Colonic mucosa (tissue), 4 donors: Measurements from ENCODE around the gene SRCIN1. TPM values are rescaled to one million over a fixed set of nuclear protein-coding genes. Genes with fewer than 3 reads are reported as not detected.

Experiments
- DNase-seq: peaks from one replicate; pipeline ENCODE4 v3.0.0-alpha.2; 2020
- H3K27ac ChIP-seq: fragments of 200-600 bp; one replicate; pipeline ENCODE4 v1.8.0; 2021
- H3K27me3 ChIP-seq: fragments of 200-600 bp; one replicate; pipeline ENCODE4 v1.8.0; 2021
- H3K36me3 ChIP-seq: fragments of 200-600 bp; one replicate; pipeline ENCODE4 v1.8.0; 2021
- H3K4me1 ChIP-seq: fragments of 200-600 bp; one replicate; pipeline ENCODE4 v1.8.0; 2021; ENCODE audit warnings: mild to moderate bottlenecking
- H3K4me3 ChIP-seq: fragments of 200-600 bp; one replicate; pipeline ENCODE4 v1.8.0; 2021
- H3K9ac ChIP-seq, 2 donors: one replicate each; pipeline ENCODE4 v1.7.0; 2013; ENCODE audit warnings: control low read depth in 2 of 2, low read depth in 2 of 2, low read length in 2 of 2
- H3K9me3 ChIP-seq: fragments of 200-600 bp; one replicate; pipeline ENCODE4 v1.8.0; 2021
- CTCF ChIP-seq: fragments of 200-600 bp; IDR thresholded peaks from one replicate; pipeline ENCODE4 v1.8.0; 2022; ENCODE audit warnings: antibody characterized with exemption, mild to moderate bottlenecking
- intact Hi-C: fragments of 100-400 bp; cut with DNase I; formaldehyde crosslinking; loops from one replicate; pipeline ENCODE4 v1.14.1; 2022
- total RNA-seq, 2 donors: library from RNA; stranded (reverse); fragmentation: NEBNext Ultra II Directional in 1 of 2; extraction: Animal tissue kit (Norgen Biotek cat#: 25700) in 1 of 2; gene quantifications; one replicate each; pipeline ENCODE4 v1.2.1, GENCODE V29; 2021
- donor health status: healthy.
- donor health status: DM: no; HTN: no; CAD: no.
- donor health status: DM: no; HTN: no; CAD: no.

Gene SRCIN1
- total RNA-seq, 2 donors from 2014 or later = 1.1 to 4.2 TPM

- intact Hi-C loops = no loop called here
- Histone ChIP-seq H3K27ac (no peak overlapping the region), H3K27me3 (no peaks in the 10 kb centered on the region), H3K4me3 (no peak overlapping the region), H3K4me1 (no peaks in the 10 kb centered on the region), H3K36me3 (no peaks in the 10 kb centered on the region), H3K9me3 (no peaks in the 10 kb centered on the region), H3K9ac (no peak overlapping the region)
- no peak for TF ChIP-seq CTCF
- DNase-seq = no peak
Observed at GRCh38 chr17:38544839-38545209, 60.9 kb downstream of the SRCIN1 start.

- Histone ChIP-seq H3K4me1 (no peaks in the 10 kb centered on the region), H3K36me3 (no peaks in the 10 kb centered on the region), H3K27me3 (no peaks in the 10 kb centered on the region), H3K27ac (no peak overlapping the region), H3K4me3 (no peak overlapping the region), H3K9me3 (no peaks in the 10 kb centered on the region), H3K9ac (no peak overlapping the region)
- DNase-seq = no peak
- intact Hi-C loops = no loop called here
- no peak for TF ChIP-seq CTCF
Observed at GRCh38 chr17:38544175-38544838, 61.4 kb downstream of the SRCIN1 start.

GRCh38 chr17:38543403-38544174 lies 62.2 kb downstream of the SRCIN1 start:
- intact Hi-C loops = no loop called here
- Histone ChIP-seq H3K27ac (no peak overlapping the region), H3K27me3 (no peaks in the 10 kb centered on the region), H3K9me3 (no peaks in the 10 kb centered on the region), H3K4me1 (no peaks in the 10 kb centered on the region), H3K9ac (no peak overlapping the region), H3K36me3 (no peaks in the 10 kb centered on the region), H3K4me3 (no peak overlapping the region)
- no peak for DNase-seq
- TF ChIP-seq CTCF = no peak

GRCh38 chr17:38542286-38542685 lies 63.5 kb downstream of the SRCIN1 start:
- H3K36me3 ChIP-seq = no peaks in the 10 kb centered on the region
- no peaks in the 10 kb centered on the region for H3K27me3 ChIP-seq
- H3K9me3 ChIP-seq = no peaks in the 10 kb centered on the region
- H3K4me1 ChIP-seq = no peaks in the 10 kb centered on the region
- intact Hi-C loops = no loop called here
- H3K9ac ChIP-seq = no peak overlapping the region
- H3K27ac ChIP-seq = no peak overlapping the region
- TF ChIP-seq CTCF = no peak
- DNase-seq = no peak
- H3K4me3 ChIP-seq = no peak overlapping the region

GRCh38 chr17:38541281-38541680 lies 64.5 kb downstream of the SRCIN1 start:
- H3K9me3 ChIP-seq = no peaks in the 10 kb centered on the region
- no peak for DNase-seq
- H3K36me3 ChIP-seq = no peaks in the 10 kb centered on the region
- no peak overlapping the region for H3K9ac ChIP-seq
- intact Hi-C loops = no loop called here
- no peaks in the 10 kb centered on the region for H3K4me1 ChIP-seq
- H3K27ac ChIP-seq = no peak overlapping the region
- no peaks in the 10 kb centered on the region for H3K27me3 ChIP-seq
- H3K4me3 ChIP-seq = no peak overlapping the region
- TF ChIP-seq CTCF = no peak
